Brain pericyte (primary cell): Measurements from ENCODE around the gene XRCC3.
"Not testable (repeated sequence)": the region's sequence is repeated elsewhere in the genome, so short reads cannot be mapped to it uniquely, and the experiment has no call there.

Experiments used
- DNase-seq: peaks from one replicate; pipeline ENCODE4 v3.0.0-alpha.2; 2012; ENCODE audit warnings: low read depth, low spot score

XRCC3 gene

GRCh38 chr14:103668117-103668516, 47.1 kb downstream of the XRCC3 start:
- no peak for DNase-seq

- no peak for DNase-seq
These were observed 47.6 kb downstream of the XRCC3 start for GRCh38 chr14:103667671-103668070.

DNA sequence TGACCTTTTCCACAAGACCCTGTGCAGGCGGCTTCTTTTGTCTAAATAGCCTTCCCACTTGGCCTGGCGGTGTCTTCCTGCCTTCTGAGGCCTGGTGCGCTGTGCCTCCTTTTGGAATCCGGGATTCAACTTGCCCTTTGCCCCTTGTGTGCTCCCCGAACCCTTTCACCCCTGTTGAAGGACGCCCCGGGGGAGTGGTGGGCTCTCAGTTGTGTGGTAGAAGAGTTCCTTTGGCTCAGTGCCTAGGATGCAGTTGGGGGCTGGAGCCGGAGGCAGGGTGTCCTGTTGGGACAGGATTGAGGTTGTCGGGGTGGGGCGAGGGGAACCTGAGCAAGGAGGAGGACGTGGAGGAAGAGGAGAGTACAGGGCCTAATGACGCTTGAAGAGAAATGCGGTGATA, 51.7 kb downstream of the XRCC3 start:
- no peak for DNase-seq

DNA sequence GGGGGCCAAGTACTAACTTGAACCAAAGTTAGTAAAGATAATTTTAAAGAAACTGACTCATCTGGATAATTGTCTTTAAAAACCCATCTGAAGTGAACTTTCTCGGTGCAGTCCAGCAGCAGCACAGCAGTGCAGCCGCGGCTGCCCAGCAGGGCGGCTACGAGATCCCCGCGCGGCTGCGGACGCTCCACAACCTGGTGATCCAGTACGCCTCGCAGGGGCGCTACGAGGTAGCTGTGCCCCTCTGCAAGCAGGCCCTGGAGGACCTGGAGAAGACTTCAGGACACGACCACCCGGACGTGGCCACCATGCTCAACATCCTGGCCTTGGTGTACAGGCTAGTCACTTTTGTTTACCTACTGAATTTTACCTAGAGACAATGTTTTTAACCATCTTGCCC, 52.7 kb downstream of the XRCC3 start:
- DNase-seq: no peak

DNA sequence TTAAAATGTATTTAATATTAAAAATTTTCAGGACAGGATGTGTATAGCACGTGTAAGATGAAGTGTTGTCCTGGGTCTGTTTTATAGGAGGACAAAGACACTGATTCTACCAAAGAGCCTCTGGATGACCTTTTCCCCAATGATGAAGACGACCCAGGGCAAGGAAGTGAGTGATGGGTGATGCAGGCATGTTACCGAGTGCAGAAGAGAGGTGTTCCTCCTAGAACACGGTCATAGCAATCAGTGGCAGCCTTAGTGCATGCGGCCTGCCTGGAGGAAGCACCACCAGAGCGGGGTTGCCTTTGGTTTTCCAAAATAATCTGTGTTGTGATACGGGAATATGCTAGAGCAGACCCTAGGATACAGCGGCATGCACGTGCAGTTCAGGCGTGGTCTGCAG, 53.2 kb downstream of the XRCC3 start:
- DNase-seq: no peak

DNA sequence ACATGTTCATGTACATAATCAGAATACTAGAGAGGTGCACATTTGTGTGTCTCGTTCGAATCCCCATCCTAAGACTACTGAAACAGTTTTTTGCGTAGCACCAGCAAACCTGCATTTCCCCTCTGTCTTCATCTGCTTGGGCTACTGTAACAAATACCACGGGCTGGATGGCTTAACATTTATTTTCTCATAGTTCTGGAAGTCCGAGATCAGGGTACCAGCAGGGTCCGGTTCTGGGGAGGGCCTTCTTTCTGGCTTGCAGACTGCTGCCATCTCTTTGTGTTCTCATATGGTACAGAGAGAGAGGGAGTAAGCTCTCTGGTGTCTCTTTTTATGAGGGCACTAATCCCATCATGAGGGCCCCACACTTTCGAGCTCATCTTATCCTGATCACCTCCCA, 55.6 kb downstream of the XRCC3 start:
- DNase-seq: no peak

- DNase-seq: no peak
These were observed 57.8 kb downstream of the XRCC3 start for GRCh38 chr14:103657471-103657870.

GRCh38 chr14:103656756-103657133, 58.5 kb downstream of the XRCC3 start:
- DNase-seq: no peak

- no peak for DNase-seq
These were observed 59.1 kb downstream of the XRCC3 start for GRCh38 chr14:103656031-103656755.

DNA sequence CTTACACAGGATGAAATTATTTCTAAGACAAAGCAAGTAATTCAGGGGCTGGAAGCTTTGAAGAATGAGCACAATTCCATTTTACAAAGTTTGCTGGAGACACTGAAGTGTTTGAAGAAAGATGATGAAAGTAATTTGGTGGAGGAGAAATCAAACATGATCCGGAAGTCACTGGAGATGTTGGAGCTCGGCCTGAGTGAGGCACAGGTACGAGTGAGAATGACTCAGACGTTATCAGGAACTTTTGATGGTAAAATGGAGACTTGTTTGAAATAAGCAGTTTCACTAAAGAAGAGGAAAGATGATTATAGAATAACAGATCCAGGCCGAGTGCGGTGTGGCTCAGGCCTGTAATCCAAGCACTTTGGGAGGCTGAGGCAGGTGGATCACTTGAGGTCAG, 60.6 kb downstream of the XRCC3 start:
- no peak for DNase-seq

GRCh38 chr14:103653805-103654204, 61.4 kb downstream of the XRCC3 start:
- DNase-seq: no peak

DNA sequence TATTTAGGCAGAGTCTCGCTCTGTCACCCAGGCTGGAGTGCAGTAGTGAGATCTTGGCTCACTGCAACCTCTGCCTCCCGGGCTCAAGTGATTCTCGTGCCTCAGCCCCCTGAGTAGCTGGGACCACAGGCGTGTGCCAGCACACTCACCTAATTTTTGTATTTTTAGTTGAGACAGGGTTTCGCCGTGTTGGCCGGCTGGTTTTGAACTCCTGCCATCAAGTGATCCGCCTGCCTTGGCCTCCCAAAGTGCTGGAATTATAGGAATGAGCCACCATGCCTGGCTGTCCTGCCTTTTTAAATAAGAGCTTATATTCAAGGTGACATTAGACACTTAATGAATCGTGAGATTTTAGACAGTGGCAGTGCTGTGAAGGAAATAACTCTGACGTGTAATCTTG, 61.9 kb downstream of the XRCC3 start:
- not testable (repeated sequence) for DNase-seq

- DNase-seq: no peak
These were observed 62.4 kb downstream of the XRCC3 start for GRCh38 chr14:103652806-103653205.

DNA sequence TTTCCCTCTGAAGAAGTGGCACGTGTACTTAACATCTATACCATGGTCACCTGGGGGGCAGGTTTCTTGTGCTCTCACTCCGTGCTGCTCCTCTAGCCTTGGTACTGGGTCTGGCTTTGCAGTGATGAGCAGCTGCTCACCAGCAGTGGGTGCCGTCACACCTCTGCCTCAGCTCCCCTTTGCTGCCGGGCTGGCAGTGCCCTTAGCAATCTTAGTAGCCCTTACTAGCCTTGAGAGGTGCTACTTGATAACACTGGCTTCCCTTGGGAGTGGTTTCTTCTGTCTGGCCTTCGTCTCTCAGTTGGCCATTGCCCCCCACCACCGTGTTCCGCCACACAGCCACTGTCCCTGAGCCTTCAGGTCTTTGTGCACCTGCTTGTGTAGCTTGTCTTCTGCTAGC, 63.7 kb downstream of the XRCC3 start:
- no peak for DNase-seq

DNA sequence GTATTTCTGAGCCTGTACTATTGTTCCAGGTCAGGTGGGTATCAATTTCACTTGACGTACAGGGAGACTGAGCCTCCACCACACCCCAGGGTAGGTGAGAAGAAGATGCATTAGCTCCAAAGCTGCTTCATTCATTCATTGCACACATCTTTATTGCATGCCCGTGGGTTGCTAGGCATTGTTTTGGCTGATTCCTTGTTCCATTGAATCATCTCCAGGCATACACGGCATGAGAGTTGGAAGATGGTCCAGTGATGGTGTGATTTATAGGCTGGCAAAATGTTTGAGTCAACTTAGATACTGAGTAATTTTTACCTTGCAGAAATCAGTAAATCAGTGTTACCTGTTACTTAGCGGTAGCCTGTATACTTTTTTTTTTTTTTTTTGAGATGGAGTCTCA, 65.0 kb downstream of the XRCC3 start:
- DNase-seq: no peak

DNA sequence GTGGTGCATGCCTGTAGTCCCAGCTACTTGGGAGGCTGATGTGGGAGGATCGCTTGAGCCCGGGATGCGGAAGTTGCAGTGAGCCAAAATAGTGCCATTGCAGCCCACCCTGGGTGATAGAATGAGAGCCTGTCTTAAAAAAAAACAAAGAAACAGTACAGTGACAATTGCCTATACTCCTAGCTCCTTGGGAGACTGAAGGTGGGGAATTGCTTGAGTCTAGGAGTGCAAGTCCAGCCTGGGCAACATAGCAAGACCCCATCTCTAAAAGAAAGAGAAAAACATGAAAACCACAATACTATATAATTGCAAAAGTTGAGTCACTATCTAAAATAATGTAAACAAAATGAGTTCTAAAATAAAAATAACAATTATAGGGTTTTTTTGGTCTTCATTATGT, 66.2 kb downstream of the XRCC3 start:
- DNase-seq: no peak
